Neural cell (in vitro differentiated cells): ENCODE measurements around the gene RTP5.

ENCODE experiments used
- CTCF ChIP-seq: fragments of 450-650 bp; IDR thresholded peaks from 2 replicates; pipeline ENCODE4 v1.5.1; 2014; ENCODE audit warnings: antibody characterized with exemption, mild to moderate bottlenecking, moderate library complexity; ENCODE audit not compliant: poor library complexity, severe bottlenecking
- EP300 ChIP-seq: fragments of 450-650 bp; conservative IDR thresholded peaks from 2 replicates; pipeline ENCODE4 v1.6.1; 2014; ENCODE audit warnings: antibody characterized with exemption, mild to moderate bottlenecking, moderate library complexity; ENCODE audit not compliant: poor library complexity, severe bottlenecking
- POLR2AphosphoS5 ChIP-seq: IDR thresholded peaks from 2 replicates; pipeline ENCODE4 v1.6.1; 2012
- RAD21 ChIP-seq: fragments of 450-650 bp; conservative IDR thresholded peaks from 2 replicates; pipeline ENCODE4 v1.6.1; 2014; ENCODE audit warnings: antibody characterized with exemption, mild to moderate bottlenecking, moderate library complexity
- REST ChIP-seq: IDR thresholded peaks from 2 replicates; pipeline ENCODE4 v1.6.1; 2012; ENCODE audit warnings: borderline replicate concordance
- SMC3 ChIP-seq: fragments of 450-650 bp; conservative IDR thresholded peaks from 2 replicates; pipeline ENCODE4 v1.6.1; 2014; ENCODE audit warnings: antibody characterized with exemption, mild to moderate bottlenecking, moderate library complexity; ENCODE audit not compliant: poor library complexity

- TF ChIP-seq CTCF (no peak), POLR2AphosphoS5 (no peak), REST (no peak), RAD21 (no peak), SMC3 (no peak), EP300 (no peak)
Measured at GRCh38 chr2:241864850-241865213, 4.7 kb upstream of the RTP5 start.
